Mammary epithelial cell (primary cell): Measurements from ENCODE around the gene KRTAP10-10.

Source experiments
- EZH2 ChIP-seq: IDR thresholded peaks from 2 replicates; pipeline ENCODE4 v1.6.1; 2012; ENCODE audit warnings: low read length, inconsistent platforms, borderline replicate concordance
- TF ChIP-seq, protein P1 (sequence below), 2 donors: IDR thresholded peaks in 1 of 2; conservative IDR thresholded peaks in 1 of 2; 2 replicates each; pipeline ENCODE4 v1.5.1; 2011 to 2012; ENCODE audit warnings: inconsistent platforms in 2 of 2, low read length in 2 of 2, mild to moderate bottlenecking in 2 of 2, control low read depth in 1 of 2, low read depth in 1 of 2; ENCODE audit not compliant: insufficient read depth in 1 of 2; ENCODE audit errors: extremely low read depth in 1 of 2

DNA sequence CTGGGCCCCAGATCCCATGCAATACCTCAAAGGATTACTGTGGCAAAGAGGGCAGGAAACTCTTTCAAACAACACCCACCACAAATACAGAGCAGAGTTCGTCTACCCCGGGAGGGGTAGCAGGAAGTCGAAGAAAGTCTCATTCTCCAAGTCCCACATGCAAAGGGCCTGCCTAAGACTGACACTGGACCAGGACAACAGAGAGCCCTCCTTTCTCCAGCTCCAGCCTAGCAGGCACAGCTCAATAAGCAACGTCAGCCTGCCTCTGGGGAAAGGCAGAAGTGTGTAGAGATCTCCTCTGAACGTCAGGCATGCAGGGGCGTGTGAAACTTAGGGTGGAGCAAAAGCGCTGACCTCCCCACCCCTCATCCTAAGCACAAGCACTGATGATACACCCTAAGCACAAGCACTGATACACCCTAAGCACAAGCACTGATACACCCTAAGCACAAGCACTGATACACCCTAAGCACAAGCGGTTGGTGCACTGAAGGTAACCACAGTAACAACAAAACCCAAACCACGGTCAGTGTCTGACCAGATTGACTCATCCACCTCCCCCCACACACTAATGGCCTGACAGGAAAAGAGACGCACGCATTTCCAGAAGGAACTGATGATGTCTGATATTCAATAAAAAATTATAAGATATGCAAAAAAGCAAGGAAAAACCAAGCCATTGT is 21.9 kb downstream of the KRTAP10-10 start:
- TF ChIP-seq, protein P1, sequence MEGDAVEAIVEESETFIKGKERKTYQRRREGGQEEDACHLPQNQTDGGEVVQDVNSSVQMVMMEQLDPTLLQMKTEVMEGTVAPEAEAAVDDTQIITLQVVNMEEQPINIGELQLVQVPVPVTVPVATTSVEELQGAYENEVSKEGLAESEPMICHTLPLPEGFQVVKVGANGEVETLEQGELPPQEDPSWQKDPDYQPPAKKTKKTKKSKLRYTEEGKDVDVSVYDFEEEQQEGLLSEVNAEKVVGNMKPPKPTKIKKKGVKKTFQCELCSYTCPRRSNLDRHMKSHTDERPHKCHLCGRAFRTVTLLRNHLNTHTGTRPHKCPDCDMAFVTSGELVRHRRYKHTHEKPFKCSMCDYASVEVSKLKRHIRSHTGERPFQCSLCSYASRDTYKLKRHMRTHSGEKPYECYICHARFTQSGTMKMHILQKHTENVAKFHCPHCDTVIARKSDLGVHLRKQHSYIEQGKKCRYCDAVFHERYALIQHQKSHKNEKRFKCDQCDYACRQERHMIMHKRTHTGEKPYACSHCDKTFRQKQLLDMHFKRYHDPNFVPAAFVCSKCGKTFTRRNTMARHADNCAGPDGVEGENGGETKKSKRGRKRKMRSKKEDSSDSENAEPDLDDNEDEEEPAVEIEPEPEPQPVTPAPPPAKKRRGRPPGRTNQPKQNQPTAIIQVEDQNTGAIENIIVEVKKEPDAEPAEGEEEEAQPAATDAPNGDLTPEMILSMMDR (conservative IDR thresholded peaks at IDR 0.05 in 1 of 2, IDR thresholded peaks at IDR 0.05 in 1 of 2; ENCODE audit: extremely low read depth in 1 of 2, insufficient read depth in 1 of 2, low read depth in 1 of 2, low read length in 2 of 2) = no peak
- no peak for TF ChIP-seq EZH2
